Caki2 (cell line): Measurements from ENCODE around the gene CCDC136. TPM values are rescaled to one million over a fixed set of nuclear protein-coding genes. Genes with fewer than 3 reads are reported as not detected.

Experiments used
- DNase-seq: peaks from one replicate; pipeline ENCODE4 v3.0.0-alpha.2; 2015; ENCODE audit warnings: low read depth
- in situ Hi-C: cut with HindIII; loops from 2 replicates; pipeline ENCODE4 v1.10.0; 2016; ENCODE audit warnings: low sequenced_read_pairs, low pct_unique_long_range_greater_than_20kb, mixed read lengths
- total RNA-seq: library from RNA; depleted of rRNA; stranded (reverse); fragments of >200 nt; shearing (Covaris generic); gene quantifications from 2 replicates; pipeline ENCODE4 v1.2.3, GENCODE V29; 2014; ENCODE audit warnings: low replicate concordance

Gene CCDC136
- total RNA-seq, 1 experiment from 2014 or later = 2.7 TPM

DNA sequence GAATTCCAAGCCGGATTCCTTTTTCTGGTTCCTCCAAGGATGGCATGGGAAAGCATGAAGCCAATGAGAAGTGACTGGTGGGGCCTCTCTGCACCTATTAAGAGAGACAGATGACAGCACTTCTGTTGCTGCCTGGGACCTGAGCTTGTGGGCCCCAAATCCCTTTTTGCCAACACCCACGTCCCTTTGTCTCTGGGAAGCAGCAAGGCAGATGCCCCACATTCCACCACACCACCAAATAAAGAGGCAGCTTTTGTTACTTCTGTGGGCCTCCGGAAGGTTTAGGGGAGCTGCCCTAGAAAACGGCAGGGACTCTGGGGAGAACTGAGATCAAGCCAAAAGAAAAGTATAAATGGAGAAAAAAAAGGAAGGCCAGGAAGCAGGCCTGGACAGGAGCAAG lies 3.4 kb downstream of the CCDC136 start:
- no peak for DNase-seq
- in situ Hi-C loops = no loop called here

- no peak for DNase-seq
Measured at GRCh38 chr7:128796327-128796726, 4.6 kb downstream of the CCDC136 start.

GRCh38 chr7:128799451-128799850 lies 7.7 kb downstream of the CCDC136 start:
- in situ Hi-C loops = no loop called here
- DNase-seq = no peak

More at GRCh38 chr7:128796327-128796726, 4.6 kb downstream of the CCDC136 start:
- in situ Hi-C loops = no loop called here

DNA sequence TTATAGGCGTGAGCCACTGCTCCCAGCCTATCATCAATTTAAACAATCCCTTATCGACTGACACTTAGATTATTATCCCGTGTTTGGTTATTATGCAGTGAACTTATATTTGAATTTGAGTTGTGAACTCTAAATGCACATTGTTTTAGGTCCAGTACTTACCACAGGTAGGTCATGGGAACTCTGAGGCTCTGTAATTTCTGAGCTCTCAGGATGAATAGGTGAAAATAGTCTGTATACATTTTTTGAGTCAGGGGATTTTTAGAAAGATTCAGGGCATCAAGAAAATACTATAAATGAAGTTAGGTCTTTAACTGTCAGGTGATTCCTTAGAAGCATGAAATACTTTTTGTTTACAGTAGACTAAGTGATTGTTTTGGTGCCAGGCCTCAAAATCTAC lies 8.8 kb downstream of the CCDC136 start:
- in situ Hi-C loops = no loop called here
- DNase-seq = no peak

- no peak for DNase-seq
- in situ Hi-C loops = no loop called here
Measured at GRCh38 chr7:128801003-128801402, 9.2 kb downstream of the CCDC136 start.

DNA sequence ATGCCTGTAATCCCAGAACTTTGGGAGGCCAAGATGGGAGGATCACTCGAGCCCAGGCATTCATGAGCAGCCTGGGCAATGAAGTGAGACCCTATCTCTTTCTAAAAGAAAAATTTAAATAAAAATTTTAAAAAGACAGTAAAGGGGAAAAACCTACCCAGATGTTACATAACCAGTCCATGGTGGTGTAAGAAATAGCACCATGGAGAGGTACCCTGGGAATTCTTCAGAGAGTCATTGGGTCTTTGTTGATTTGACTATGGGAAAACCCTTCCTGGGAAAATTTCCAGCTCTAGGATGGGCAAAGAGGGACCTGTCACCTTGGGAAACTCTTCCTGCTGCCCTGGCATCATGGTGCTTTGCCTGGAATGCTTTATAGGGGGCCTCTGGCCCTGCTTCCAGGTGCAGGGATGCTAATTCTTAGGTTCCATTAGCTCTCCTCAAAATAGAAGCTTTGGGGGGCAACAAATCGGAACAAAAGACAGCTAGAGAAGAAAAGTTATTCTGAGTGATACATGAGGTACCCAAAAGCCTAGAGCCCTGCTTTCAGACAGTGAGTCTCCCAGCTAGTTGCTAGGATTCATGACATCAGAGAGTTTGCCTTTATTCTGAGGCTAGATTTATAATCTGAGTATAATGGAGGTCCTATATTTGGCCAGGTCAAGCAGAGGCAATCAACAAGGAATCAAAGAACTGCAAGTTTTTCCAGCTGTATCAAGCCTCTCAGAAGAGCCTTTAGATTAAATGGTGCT lies 10.1 kb downstream of the CCDC136 start:
- in situ Hi-C loops = no loop called here

DNA sequence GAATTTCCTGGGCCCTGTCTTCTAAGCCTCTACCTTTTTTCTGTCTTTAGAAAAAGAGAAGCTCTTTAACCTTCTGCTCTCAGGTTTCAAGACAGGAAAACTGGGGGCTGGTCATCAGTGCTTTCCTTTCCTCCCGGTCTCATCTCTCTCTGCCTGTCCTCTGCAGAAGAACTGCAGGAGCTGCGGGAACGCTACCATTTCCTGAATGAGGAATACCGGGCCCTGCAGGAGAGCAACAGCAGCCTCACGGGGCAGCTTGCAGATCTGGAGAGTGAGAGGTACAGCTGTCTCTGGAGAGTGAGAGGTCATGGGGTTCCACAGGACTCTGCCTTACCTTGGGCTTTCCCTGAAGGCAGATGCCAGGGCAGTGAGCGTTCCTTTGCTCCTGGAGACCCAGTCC lies 12.7 kb downstream of the CCDC136 start:
- in situ Hi-C loops = no loop called here
- no peak for DNase-seq

More for the DNA sequence above, 10.1 kb downstream of the CCDC136 start:
- no peak for DNase-seq

- no peak for DNase-seq
- in situ Hi-C loops = no loop called here
Measured at GRCh38 chr7:128805225-128805624, 13.5 kb downstream of the CCDC136 start.

- no peak for DNase-seq
- in situ Hi-C loops = no loop called here
Measured at GRCh38 chr7:128807191-128807590, 15.4 kb downstream of the CCDC136 start.

DNA sequence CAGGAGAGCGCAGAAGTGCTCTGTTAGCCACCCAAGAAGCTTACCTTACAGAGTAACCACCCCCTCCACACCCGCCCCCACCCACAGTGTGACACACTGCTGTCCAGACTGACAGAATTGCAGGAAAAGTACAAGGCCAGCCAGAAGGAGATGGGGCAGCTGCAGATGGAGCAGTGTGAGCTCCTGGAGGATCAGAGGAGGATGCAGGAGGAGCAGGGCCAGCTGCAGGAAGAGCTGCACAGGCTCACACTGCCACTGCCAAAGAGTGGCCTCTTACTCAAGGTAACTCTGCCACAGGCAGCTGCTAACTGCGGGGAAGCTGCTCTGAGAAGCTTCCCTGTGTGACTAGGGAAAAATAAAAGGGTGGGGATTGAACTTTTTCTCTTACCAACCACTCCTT lies 17.6 kb downstream of the CCDC136 start:
- in situ Hi-C loops = no loop called here
- DNase-seq = no peak

DNA sequence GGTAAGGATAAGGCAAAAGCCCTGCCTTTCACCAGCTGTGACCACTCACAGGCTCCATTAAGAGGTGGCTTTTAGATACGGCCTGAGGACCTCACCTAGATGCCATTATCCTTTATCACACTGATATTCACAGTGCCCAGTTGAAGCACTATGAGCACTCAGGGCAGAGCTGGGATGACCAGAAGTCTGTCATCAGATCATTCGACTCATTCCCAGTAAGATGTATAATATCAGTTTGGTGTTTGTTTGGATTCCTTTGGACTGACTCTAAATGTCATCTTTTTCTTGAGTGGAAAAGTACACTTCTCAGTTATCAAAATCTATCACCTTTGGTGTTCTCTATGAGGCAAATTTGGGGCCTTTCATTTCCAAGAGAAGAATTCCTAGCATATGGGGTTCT lies 18.7 kb downstream of the CCDC136 start:
- in situ Hi-C loops = no loop called here
- no peak for DNase-seq

DNA sequence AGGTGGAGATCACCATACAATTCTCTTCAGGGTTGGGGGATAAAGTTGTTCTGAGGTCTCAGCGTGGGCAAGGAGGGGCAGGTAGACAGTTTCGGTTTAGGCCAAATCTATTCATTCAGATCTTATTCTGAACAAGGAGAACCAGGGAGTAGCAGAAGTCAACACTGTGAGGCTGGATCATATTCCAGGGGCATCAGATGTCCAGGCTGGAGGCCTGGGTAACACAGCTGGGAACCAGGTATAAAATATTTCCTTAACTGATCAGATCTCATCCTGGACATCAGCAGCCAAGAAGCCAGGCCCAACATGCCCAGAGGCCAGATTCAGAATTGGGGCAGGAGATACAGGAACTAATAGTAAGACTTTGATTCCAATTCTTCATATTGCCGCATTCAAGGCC lies 19.2 kb downstream of the CCDC136 start:
- in situ Hi-C loops = no loop called here
- no peak for DNase-seq

GRCh38 chr7:128811631-128812430 lies 20.1 kb downstream of the CCDC136 start:
- DNase-seq = no peak

GRCh38 chr7:128812514-128813168 lies 20.9 kb downstream of the CCDC136 start:
- in situ Hi-C loops = no loop called here
- DNase-seq = no peak

More at GRCh38 chr7:128811631-128812430, 20.1 kb downstream of the CCDC136 start:
- in situ Hi-C loops = no loop called here

DNA sequence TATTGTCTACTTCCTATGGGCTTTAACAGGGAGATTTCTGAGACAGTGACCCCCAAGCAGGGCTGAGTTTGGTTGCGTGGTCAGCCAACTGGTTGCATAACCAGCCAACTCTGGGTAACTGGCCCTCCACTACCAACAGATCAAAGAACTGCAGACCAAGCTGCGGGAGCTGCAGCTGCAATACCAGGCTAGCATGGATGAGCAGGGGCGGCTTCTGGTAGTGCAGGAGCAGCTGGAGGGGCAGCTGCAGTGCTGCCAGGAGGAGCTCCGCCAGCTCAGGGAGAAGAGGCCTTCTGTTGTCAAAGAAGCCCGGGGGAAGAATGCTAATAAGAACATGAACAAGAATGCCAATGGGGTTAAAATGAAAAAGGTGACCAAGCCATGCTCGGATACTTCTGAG lies 22.7 kb downstream of the CCDC136 start:
- in situ Hi-C loops = no loop called here
- DNase-seq = no peak

GRCh38 chr7:128815289-128815942 lies 23.6 kb downstream of the CCDC136 start:
- in situ Hi-C loops = no loop called here
- DNase-seq = no peak

DNA sequence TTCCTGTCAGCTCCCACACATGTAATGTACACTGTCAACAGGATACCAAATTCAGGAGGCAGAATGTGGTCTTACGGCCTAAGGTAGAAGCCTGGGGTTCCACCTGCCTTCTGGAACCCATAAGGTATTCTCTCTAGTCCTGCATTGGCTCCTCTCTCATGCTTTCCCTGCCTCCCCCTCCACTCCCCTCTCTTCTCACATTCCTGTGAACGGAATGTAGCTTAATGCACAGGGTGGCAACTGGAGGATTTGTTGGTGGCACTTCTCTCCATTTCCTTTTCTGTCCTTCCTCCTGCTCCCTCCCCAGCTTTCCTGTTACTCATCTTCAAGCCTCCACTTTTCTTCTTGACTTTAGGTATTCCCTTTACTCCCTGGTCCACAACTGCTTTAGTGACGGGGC lies 26.9 kb downstream of the CCDC136 start:
- DNase-seq = no peak
- in situ Hi-C loops = no loop called here

DNA sequence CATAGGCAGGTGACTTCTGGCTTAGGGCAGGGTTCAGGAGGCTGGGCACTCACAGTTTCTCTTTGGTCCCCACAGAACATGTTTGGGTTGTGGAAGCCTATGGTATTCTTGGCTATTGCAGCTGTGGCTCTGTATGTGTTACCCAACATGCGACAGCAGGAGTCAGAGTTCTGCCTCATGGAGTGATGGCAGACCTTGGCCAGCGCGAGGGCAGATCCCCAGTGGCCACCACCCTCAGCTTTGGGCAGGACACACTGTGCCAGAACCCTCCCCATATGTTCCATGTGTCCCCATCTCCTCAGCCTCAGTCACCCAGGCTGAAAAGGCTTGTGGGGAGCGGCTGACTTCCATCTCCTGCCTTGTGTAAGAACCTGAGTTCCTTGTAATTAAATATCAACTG lies 30.0 kb downstream of the CCDC136 start:
- DNase-seq = no peak
- in situ Hi-C loops = no loop called here

GRCh38 chr7:128826512-128826911 lies 34.7 kb downstream of the CCDC136 start:
- DNase-seq = no peak
- in situ Hi-C loops = no loop called here
